ENCODE results near the gene SMOC2.

SMOC2 gene

GRCh38 chr6:168459572-168459971 lies 18.6 kb downstream of the SMOC2 start:
- WGBS (ENCODE audit: extremely low coverage, insufficient coverage, low lambda C conversion rate) = no CpG with 5 or more reads among the region's 9 CpGs
- Histone ChIP-seq H3K23ac (ENCODE audit: low read length) (no peak overlapping the region), H3K36me3 (ENCODE audit: control insufficient read depth, insufficient read depth, low read length) (no peaks in the 10 kb centered on the region), H3K79me2 (ENCODE audit: control insufficient read depth, insufficient read depth, low read length) (no peaks in the 10 kb centered on the region), H2BK15ac (replicated peaks; ENCODE audit: low read depth) (no peak overlapping the region), H4K8ac (ENCODE audit: low read depth, low read length) (no peak overlapping the region), H3K4me2 (ENCODE audit: low read length) (no peak overlapping the region), H3K27me3 (ENCODE audit: insufficient read depth, low read length, poor library complexity) (no peaks in the 10 kb centered on the region), H3K18ac (ENCODE audit: low read length) (no peak overlapping the region), H2BK120ac (ENCODE audit: low read depth, low read length) (no peak overlapping the region), H3K4me3 (ENCODE audit: low read length) (no peak overlapping the region), H3K4me1 (ENCODE audit: control insufficient read depth, low read depth, low read length) (no peaks in the 10 kb centered on the region), H3K9ac (ENCODE audit: low read length) (no peak overlapping the region), H3K56ac (ENCODE audit: low read length) (no peak overlapping the region), H3K27ac (ENCODE audit: low read depth, low read length) (no peak overlapping the region), H2BK5ac (ENCODE audit: low read length) (no peak overlapping the region), H4K5ac (ENCODE audit: low read length) (no peak overlapping the region), H3K4ac (ENCODE audit: low read depth, low read length) (no peak overlapping the region), H2AK5ac (ENCODE audit: low read length) (no peak overlapping the region), H3K79me1 (ENCODE audit: low read length) (no peaks in the 10 kb centered on the region)
- DNase-seq = no peak

DNA sequence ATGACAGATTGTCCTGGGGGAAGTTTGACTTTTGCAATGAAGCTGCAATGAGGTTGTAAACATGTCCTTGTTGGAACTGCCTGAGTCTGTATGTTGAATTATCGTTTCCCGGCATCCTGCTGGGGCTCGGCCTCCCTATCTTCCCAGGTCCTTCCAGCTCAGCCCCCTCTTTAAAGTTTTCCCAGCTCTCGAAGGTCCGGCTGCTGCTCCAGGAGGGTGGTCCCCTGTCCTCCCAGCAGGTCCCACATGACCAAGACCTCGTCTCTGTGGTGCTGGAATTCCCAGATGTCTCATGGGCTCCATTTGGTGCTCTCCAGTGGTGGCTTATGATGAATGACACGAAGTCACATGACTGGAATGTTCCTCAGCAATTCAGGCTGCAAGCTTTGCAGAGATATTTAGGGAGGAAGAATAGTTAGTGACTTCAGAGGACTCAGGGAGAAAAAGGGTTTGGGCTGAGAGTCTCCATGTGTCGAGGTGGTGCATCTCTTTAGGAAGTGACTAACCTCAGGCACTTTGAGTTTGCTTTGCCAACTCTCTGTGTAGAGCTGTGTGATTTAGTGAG lies 21.4 kb downstream of the SMOC2 start:
- no peak overlapping the region for H3K23ac ChIP-seq (ENCODE audit: low read length)
- H3K27me3 ChIP-seq (ENCODE audit: insufficient read depth, low read length, poor library complexity) = no peaks in the 10 kb centered on the region
- no peaks in the 10 kb centered on the region for H3K36me3 ChIP-seq (ENCODE audit: control insufficient read depth, insufficient read depth, low read length)
- no peak overlapping the region for H3K9ac ChIP-seq (ENCODE audit: low read length)
- no peak overlapping the region for H2AK5ac ChIP-seq (ENCODE audit: low read length)
- no peak overlapping the region for H2BK5ac ChIP-seq (ENCODE audit: low read length)
- no peak overlapping the region for H3K27ac ChIP-seq (ENCODE audit: low read depth, low read length)
- H3K4ac ChIP-seq (ENCODE audit: low read depth, low read length) = no peak overlapping the region
- H3K4me1 ChIP-seq (ENCODE audit: control insufficient read depth, low read depth, low read length) = no peaks in the 10 kb centered on the region
- H3K4me2 ChIP-seq (ENCODE audit: low read length) = no peak overlapping the region
- H3K4me3 ChIP-seq (ENCODE audit: low read length) = no peak overlapping the region
- H2BK15ac ChIP-seq (replicated peaks; ENCODE audit: low read depth) = no peak overlapping the region
- H2BK120ac ChIP-seq (ENCODE audit: low read depth, low read length) = no peak overlapping the region
- H4K5ac ChIP-seq (ENCODE audit: low read length) = no peak overlapping the region
- WGBS (ENCODE audit: extremely low coverage, insufficient coverage, low lambda C conversion rate) = no CpG with 5 or more reads among the region's 8 CpGs
- no peak for DNase-seq
- no peak overlapping the region for H3K18ac ChIP-seq (ENCODE audit: low read length)
- no peak overlapping the region for H4K8ac ChIP-seq (ENCODE audit: low read depth, low read length)
- H3K79me1 ChIP-seq (ENCODE audit: low read length) = no peaks in the 10 kb centered on the region
- no peak overlapping the region for H3K56ac ChIP-seq (ENCODE audit: low read length)
- no peaks in the 10 kb centered on the region for H3K79me2 ChIP-seq (ENCODE audit: control insufficient read depth, insufficient read depth, low read length)

DNA sequence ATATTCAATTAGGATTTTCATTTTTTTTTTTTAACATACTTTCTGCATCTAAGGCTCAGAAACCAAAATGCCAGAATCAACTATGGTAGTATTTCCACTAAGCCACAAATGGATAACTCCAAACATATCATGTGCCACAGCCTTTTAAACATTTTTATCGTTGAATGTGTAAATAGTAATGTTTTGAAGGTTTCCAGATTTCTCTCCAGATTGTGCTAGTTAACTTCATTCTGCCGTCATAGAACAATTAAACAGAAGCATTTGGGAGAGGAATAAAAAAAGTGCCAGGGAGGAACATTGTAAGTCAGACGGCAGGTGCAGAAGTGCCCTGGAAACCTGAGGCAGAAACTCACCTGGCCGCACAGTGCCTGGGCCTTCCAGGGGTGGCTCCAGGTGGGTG lies 23.6 kb downstream of the SMOC2 start:
- Histone ChIP-seq H4K8ac (ENCODE audit: low read depth, low read length) (no peak overlapping the region), H3K36me3 (ENCODE audit: control insufficient read depth, insufficient read depth, low read length) (no peaks in the 10 kb centered on the region), H3K4me1 (ENCODE audit: control insufficient read depth, low read depth, low read length) (no peaks in the 10 kb centered on the region), H3K79me1 (ENCODE audit: low read length) (no peaks in the 10 kb centered on the region), H3K4me3 (ENCODE audit: low read length) (no peak overlapping the region), H2BK15ac (replicated peaks; ENCODE audit: low read depth) (no peak overlapping the region), H2AK5ac (ENCODE audit: low read length) (no peak overlapping the region), H3K79me2 (ENCODE audit: control insufficient read depth, insufficient read depth, low read length) (no peaks in the 10 kb centered on the region), H3K27me3 (ENCODE audit: insufficient read depth, low read length, poor library complexity) (no peaks in the 10 kb centered on the region), H3K4ac (ENCODE audit: low read depth, low read length) (no peak overlapping the region), H3K23ac (ENCODE audit: low read length) (no peak overlapping the region), H4K5ac (ENCODE audit: low read length) (no peak overlapping the region), H3K27ac (ENCODE audit: low read depth, low read length) (no peak overlapping the region), H3K9ac (ENCODE audit: low read length) (no peak overlapping the region), H3K56ac (ENCODE audit: low read length) (no peak overlapping the region), H3K4me2 (ENCODE audit: low read length) (no peak overlapping the region), H2BK5ac (ENCODE audit: low read length) (no peak overlapping the region), H3K18ac (ENCODE audit: low read length) (no peak overlapping the region), H2BK120ac (ENCODE audit: low read depth, low read length) (no peak overlapping the region)
- DNase-seq = no peak
- WGBS (ENCODE audit: extremely low coverage, insufficient coverage, low lambda C conversion rate) = no CpG with 5 or more reads among the region's 4 CpGs

GRCh38 chr6:168468045-168468444 lies 27.1 kb downstream of the SMOC2 start:
- Histone ChIP-seq H3K79me2 (ENCODE audit: control insufficient read depth, insufficient read depth, low read length) (no peaks in the 10 kb centered on the region), H2BK120ac (ENCODE audit: low read depth, low read length) (no peak overlapping the region), H3K27ac (ENCODE audit: low read depth, low read length) (no peak overlapping the region), H4K5ac (ENCODE audit: low read length) (no peak overlapping the region), H2AK5ac (ENCODE audit: low read length) (no peak overlapping the region), H3K4me3 (ENCODE audit: low read length) (no peak overlapping the region), H3K4me2 (ENCODE audit: low read length) (no peak overlapping the region), H3K18ac (ENCODE audit: low read length) (no peak overlapping the region), H3K79me1 (ENCODE audit: low read length) (no peaks in the 10 kb centered on the region), H3K4ac (ENCODE audit: low read depth, low read length) (no peak overlapping the region), H2BK15ac (replicated peaks; ENCODE audit: low read depth) (no peak overlapping the region), H3K56ac (ENCODE audit: low read length) (no peak overlapping the region), H3K36me3 (ENCODE audit: control insufficient read depth, insufficient read depth, low read length) (no peaks in the 10 kb centered on the region), H3K9ac (ENCODE audit: low read length) (no peak overlapping the region), H2BK5ac (ENCODE audit: low read length) (no peak overlapping the region), H4K8ac (ENCODE audit: low read depth, low read length) (no peak overlapping the region), H3K23ac (ENCODE audit: low read length) (no peak overlapping the region), H3K4me1 (ENCODE audit: control insufficient read depth, low read depth, low read length) (no peaks in the 10 kb centered on the region), H3K27me3 (ENCODE audit: insufficient read depth, low read length, poor library complexity) (no peaks in the 10 kb centered on the region)
- DNase-seq = no peak
- no CpG with 5 or more reads among the region's 5 CpGs for WGBS (ENCODE audit: extremely low coverage, insufficient coverage, low lambda C conversion rate)

DNA sequence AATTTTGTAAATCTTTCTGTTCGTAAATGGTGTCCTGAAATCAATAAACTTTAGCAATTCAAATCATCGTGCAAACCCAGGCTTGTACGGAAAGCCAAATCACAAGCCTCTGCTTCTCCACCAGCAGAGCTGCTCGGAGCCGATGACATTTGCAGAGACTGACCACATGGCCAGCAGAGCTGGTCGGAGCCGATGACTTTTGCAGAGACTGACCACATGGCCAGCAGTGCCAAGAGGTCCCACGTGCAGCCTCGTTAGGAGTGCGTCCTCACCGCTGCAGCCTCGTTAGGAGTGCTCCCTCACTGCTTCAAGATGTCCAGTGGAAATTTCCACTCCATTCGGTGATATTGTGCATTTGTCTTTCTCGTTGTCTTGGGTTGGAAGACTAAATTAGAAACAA lies 28.5 kb downstream of the SMOC2 start:
- Histone ChIP-seq H3K23ac (ENCODE audit: low read length) (no peak overlapping the region), H2AK5ac (ENCODE audit: low read length) (no peak overlapping the region), H3K9ac (ENCODE audit: low read length) (no peak overlapping the region), H3K4me1 (ENCODE audit: control insufficient read depth, low read depth, low read length) (no peaks in the 10 kb centered on the region), H4K8ac (ENCODE audit: low read depth, low read length) (no peak overlapping the region), H3K4ac (ENCODE audit: low read depth, low read length) (no peak overlapping the region), H3K27me3 (ENCODE audit: insufficient read depth, low read length, poor library complexity) (no peaks in the 10 kb centered on the region), H3K79me2 (ENCODE audit: control insufficient read depth, insufficient read depth, low read length) (no peaks in the 10 kb centered on the region), H3K36me3 (ENCODE audit: control insufficient read depth, insufficient read depth, low read length) (no peaks in the 10 kb centered on the region), H2BK5ac (ENCODE audit: low read length) (no peak overlapping the region), H2BK15ac (replicated peaks; ENCODE audit: low read depth) (no peak overlapping the region), H3K4me3 (ENCODE audit: low read length) (no peak overlapping the region), H4K5ac (ENCODE audit: low read length) (no peak overlapping the region), H3K4me2 (ENCODE audit: low read length) (no peak overlapping the region), H3K79me1 (ENCODE audit: low read length) (no peaks in the 10 kb centered on the region), H3K27ac (ENCODE audit: low read depth, low read length) (no peak overlapping the region), H3K56ac (ENCODE audit: low read length) (no peak overlapping the region), H2BK120ac (ENCODE audit: low read depth, low read length) (no peak overlapping the region), H3K18ac (ENCODE audit: low read length) (no peak overlapping the region)
- WGBS (ENCODE audit: extremely low coverage, insufficient coverage, low lambda C conversion rate) = no CpG with 5 or more reads among the region's 14 CpGs
- no peak for DNase-seq

- Histone ChIP-seq H4K5ac (ENCODE audit: low read length) (no peak overlapping the region), H3K79me1 (ENCODE audit: low read length) (no peaks in the 10 kb centered on the region), H3K56ac (ENCODE audit: low read length) (no peak overlapping the region), H2BK5ac (ENCODE audit: low read length) (no peak overlapping the region), H2BK120ac (ENCODE audit: low read depth, low read length) (no peak overlapping the region), H3K27me3 (ENCODE audit: insufficient read depth, low read length, poor library complexity) (no peaks in the 10 kb centered on the region), H3K79me2 (ENCODE audit: control insufficient read depth, insufficient read depth, low read length) (no peaks in the 10 kb centered on the region), H3K27ac (ENCODE audit: low read depth, low read length) (no peak overlapping the region), H2AK5ac (ENCODE audit: low read length) (no peak overlapping the region), H2BK15ac (replicated peaks; ENCODE audit: low read depth) (no peak overlapping the region), H3K4me3 (ENCODE audit: low read length) (no peak overlapping the region), H3K4ac (ENCODE audit: low read depth, low read length) (no peak overlapping the region), H3K4me2 (ENCODE audit: low read length) (no peak overlapping the region), H3K18ac (ENCODE audit: low read length) (no peak overlapping the region), H3K36me3 (ENCODE audit: control insufficient read depth, insufficient read depth, low read length) (no peaks in the 10 kb centered on the region), H3K4me1 (ENCODE audit: control insufficient read depth, low read depth, low read length) (no peaks in the 10 kb centered on the region), H3K9ac (ENCODE audit: low read length) (no peak overlapping the region), H3K23ac (ENCODE audit: low read length) (no peak overlapping the region), H4K8ac (ENCODE audit: low read depth, low read length) (no peak overlapping the region)
- no CpG with 5 or more reads among the region's 5 CpGs for WGBS (ENCODE audit: extremely low coverage, insufficient coverage, low lambda C conversion rate)
- DNase-seq = no peak
Measured at GRCh38 chr6:168469926-168470325, 28.9 kb downstream of the SMOC2 start.

Measured in mesendoderm (in vitro differentiated cells).